Measurements from ENCODE around the gene FYB2.

DNA sequence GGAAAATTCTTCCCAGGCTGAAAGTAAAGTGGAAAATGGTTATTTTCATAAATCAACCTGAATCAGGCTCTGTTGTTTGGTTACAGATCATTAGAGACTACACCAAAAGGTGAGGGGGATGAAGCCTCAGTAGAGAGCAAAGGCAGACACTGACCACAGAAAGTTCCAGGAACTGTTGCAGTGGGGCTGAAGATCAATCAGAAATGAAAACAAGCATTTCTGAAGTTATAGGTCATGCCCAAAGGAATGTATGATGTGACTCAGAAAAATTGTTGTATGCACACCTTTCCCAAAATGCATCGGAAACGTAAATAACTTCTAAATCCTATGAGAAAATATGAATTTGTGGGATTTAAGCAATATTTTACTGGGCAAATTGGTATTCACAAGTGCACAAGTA lies 63.3 kb downstream of the FYB2 start:
- TF ChIP-seq, protein P1, sequence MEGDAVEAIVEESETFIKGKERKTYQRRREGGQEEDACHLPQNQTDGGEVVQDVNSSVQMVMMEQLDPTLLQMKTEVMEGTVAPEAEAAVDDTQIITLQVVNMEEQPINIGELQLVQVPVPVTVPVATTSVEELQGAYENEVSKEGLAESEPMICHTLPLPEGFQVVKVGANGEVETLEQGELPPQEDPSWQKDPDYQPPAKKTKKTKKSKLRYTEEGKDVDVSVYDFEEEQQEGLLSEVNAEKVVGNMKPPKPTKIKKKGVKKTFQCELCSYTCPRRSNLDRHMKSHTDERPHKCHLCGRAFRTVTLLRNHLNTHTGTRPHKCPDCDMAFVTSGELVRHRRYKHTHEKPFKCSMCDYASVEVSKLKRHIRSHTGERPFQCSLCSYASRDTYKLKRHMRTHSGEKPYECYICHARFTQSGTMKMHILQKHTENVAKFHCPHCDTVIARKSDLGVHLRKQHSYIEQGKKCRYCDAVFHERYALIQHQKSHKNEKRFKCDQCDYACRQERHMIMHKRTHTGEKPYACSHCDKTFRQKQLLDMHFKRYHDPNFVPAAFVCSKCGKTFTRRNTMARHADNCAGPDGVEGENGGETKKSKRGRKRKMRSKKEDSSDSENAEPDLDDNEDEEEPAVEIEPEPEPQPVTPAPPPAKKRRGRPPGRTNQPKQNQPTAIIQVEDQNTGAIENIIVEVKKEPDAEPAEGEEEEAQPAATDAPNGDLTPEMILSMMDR (conservative IDR thresholded peaks at IDR 0.05; ENCODE audit: low read depth, low read length), result no peak
- TF ChIP-seq EZH2 (IDR thresholded peaks at IDR 0.05; ENCODE audit: low read length, unreplicated experiment), result no peak

Data from PC-3 (cell line).